ENCODE data around the gene RMDN2.

DNA sequence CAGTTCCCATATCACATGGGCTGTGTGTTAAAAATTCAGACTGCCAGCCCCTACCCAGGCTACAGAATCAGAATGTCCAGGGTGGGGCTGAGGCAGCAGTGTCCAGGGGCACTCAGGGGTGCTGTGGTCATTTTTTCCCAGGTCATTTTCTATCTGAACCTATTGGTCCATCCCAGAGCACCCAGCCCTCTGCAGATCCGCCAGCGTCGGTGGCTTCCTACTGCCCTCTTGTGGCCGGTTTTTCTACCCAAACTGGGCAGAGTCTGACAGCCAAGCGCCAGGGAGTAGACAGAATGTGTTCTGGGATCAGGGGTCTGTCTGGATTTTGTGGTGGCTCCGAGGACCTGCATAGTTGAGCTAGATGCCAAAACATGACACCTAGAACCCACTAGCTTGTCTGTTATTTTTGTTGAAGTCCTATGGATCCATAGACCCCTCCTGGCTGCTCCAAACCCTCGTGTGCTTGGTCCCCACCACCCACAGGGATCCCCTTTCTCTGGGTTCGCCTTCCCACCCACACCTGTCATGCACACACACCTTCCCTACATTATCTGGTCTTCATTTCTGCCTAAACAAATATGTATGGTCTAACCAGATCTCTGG, 34.1 kb upstream of the RMDN2 start:
- TF ChIP-seq, protein P1, sequence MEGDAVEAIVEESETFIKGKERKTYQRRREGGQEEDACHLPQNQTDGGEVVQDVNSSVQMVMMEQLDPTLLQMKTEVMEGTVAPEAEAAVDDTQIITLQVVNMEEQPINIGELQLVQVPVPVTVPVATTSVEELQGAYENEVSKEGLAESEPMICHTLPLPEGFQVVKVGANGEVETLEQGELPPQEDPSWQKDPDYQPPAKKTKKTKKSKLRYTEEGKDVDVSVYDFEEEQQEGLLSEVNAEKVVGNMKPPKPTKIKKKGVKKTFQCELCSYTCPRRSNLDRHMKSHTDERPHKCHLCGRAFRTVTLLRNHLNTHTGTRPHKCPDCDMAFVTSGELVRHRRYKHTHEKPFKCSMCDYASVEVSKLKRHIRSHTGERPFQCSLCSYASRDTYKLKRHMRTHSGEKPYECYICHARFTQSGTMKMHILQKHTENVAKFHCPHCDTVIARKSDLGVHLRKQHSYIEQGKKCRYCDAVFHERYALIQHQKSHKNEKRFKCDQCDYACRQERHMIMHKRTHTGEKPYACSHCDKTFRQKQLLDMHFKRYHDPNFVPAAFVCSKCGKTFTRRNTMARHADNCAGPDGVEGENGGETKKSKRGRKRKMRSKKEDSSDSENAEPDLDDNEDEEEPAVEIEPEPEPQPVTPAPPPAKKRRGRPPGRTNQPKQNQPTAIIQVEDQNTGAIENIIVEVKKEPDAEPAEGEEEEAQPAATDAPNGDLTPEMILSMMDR (conservative IDR thresholded peaks at IDR 0.05; ENCODE audit: low read depth in 2 of 2) = peak; percentile 82 to 89
- no peak for TF ChIP-seq EZH2 (IDR thresholded peaks at IDR 0.05; ENCODE audit: low read depth, unreplicated experiment)
- no peak for TF ChIP-seq REST (IDR thresholded peaks at IDR 0.05; ENCODE audit: unreplicated experiment)
- TF ChIP-seq JUNB (IDR thresholded peaks at IDR 0.05; ENCODE audit: unreplicated experiment) = no peak
- no peak for TF ChIP-seq POLR2AphosphoS5 (IDR thresholded peaks at IDR 0.05; ENCODE audit: low read depth)

Measured in GM23338 (cell line).